ENCODE data around the gene GAS2L2. TPM values are rescaled to one million over a fixed set of nuclear protein-coding genes. Genes with fewer than 3 reads are reported as not detected.

Gene GAS2L2
- polyA plus RNA-seq, 1 experiment, result not detected

DNA sequence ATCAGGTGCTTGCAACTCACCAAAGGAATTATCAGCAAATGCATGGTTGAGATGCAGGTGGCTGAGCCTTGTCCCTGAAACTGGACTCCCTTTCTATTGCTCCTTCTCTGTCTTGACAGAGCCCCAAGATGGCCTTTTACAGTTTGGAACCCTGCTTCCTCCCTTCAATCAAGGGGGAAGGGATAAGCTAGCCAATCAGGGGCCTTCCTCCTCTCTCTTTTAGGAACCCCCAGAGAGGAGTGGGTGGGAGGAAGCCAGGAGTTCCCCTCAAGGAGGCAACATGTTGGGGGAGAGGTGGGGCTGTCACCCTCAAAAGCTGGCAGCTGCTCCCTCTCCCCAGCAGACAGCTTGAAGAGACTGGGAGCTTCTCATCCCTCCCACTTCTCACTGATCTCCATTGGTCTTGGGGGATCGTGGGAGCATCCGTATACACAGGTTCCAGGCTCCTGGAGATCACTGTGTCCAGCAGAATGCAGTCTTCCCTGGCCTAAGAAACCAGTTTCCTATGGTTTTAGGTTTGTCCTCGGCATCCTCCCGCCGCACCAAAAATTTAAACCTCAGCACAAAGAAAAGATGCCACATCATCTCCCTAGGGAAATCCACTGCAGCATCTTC is 14.4 kb downstream of the GAS2L2 start:
- TF ChIP-seq, protein P1, sequence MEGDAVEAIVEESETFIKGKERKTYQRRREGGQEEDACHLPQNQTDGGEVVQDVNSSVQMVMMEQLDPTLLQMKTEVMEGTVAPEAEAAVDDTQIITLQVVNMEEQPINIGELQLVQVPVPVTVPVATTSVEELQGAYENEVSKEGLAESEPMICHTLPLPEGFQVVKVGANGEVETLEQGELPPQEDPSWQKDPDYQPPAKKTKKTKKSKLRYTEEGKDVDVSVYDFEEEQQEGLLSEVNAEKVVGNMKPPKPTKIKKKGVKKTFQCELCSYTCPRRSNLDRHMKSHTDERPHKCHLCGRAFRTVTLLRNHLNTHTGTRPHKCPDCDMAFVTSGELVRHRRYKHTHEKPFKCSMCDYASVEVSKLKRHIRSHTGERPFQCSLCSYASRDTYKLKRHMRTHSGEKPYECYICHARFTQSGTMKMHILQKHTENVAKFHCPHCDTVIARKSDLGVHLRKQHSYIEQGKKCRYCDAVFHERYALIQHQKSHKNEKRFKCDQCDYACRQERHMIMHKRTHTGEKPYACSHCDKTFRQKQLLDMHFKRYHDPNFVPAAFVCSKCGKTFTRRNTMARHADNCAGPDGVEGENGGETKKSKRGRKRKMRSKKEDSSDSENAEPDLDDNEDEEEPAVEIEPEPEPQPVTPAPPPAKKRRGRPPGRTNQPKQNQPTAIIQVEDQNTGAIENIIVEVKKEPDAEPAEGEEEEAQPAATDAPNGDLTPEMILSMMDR (IDR thresholded peaks at IDR 0.05; ENCODE audit: low read depth, low read length), result no peak
- no peak for DNase-seq (ENCODE audit: low read depth, low spot score)
- H3K9me3 ChIP-seq (ENCODE audit: control insufficient read depth, insufficient read depth, low read length), result peaks cover 6% of the 10 kb centered on the region
- H3K27ac ChIP-seq (ENCODE audit: low read depth, low read length), result no peak overlapping the region
- no peak overlapping the region for H3K4me3 ChIP-seq (ENCODE audit: low read depth, low read length)
- ChIA-PET CTCF (interaction anchor here (1.2 kb wide), 1 partner anchor 8 kb away, joined by 3 read pairs; no protein-coding TSS in a partner anchor), POLR2A (no interaction called here)
- peaks cover 44% of the 10 kb centered on the region for H3K27me3 ChIP-seq (ENCODE audit: control insufficient read depth, insufficient read depth, low read length)

DNA sequence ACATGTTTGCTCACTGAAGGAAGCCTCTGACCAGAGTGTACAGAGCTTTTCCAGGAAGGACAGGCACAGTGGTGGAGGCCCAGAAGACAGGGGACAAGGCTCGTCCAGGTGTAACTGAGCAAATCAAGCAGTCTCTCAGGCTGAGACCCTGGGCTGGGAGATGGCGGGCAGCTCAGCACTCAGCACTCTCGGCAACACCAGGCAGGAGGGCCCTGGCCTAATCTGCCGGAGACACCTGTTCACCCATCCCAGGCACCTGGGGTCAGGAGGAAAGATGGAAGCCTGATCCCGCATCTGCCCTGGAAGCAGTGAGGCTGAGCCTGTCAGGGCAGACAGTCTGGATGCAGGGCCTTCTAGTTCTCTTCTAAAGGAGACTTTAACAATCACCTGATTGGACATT is 16.8 kb downstream of the GAS2L2 start:
- no peak overlapping the region for H3K4me3 ChIP-seq (ENCODE audit: low read depth, low read length)
- H3K9me3 ChIP-seq (ENCODE audit: control insufficient read depth, insufficient read depth, low read length), result peaks cover 6% of the 10 kb centered on the region
- ChIA-PET POLR2A (no interaction called here), CTCF (interaction anchor here (1.1 to 1.2 kb wide), 2 partner anchors 12 to 28 kb away, joined by 3 read pairs; no protein-coding TSS in a partner anchor)
- H3K27me3 ChIP-seq (ENCODE audit: control insufficient read depth, insufficient read depth, low read length), result peaks cover 23% of the 10 kb centered on the region
- TF ChIP-seq, protein P1 (IDR thresholded peaks at IDR 0.05; ENCODE audit: low read depth, low read length), result no peak
- H3K27ac ChIP-seq (ENCODE audit: low read depth, low read length), result no peak overlapping the region
- no peak for DNase-seq (ENCODE audit: low read depth, low spot score)

DNA sequence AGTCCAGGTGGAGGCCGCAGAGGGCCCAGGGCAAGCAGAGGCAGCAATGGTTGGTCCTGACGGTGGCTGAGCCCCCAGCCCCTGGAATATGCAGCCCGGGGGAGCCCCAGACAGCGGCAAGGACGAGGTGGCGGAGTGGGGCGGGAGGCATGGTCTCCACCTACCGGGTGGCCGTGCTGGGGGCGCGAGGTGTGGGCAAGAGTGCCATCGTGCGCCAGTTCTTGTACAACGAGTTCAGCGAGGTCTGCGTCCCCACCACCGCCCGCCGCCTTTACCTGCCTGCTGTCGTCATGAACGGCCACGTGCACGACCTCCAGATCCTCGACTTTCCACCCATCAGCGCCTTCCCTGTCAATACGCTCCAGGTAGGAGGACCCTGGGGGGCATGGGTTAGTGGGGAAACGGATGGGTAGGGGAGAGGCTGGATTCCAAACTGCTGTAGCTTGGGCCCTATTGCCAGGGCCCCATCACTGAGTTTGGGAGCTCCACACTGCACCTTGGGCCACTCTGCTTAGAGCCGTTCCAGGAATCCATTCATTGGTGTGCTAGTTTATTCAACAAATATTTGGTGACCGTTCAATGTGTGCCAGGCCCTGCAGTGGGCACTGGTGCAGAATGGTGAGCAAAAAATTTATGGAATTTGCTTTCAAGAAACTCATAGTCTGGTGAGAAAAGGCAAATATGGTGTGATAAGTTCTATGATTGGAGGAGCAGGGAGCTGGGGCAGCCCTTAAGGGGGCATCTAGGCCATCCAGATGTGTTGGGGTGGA is 17.8 kb downstream of the GAS2L2 start:
- POLR2A ChIA-PET, result no interaction called here
- Histone ChIP-seq H3K27me3 (ENCODE audit: control insufficient read depth, insufficient read depth, low read length) (peaks cover 13% of the 10 kb centered on the region), H3K4me3 (ENCODE audit: low read depth, low read length) (no peak overlapping the region), H3K27ac (ENCODE audit: low read depth, low read length) (no peak overlapping the region), H3K9me3 (ENCODE audit: control insufficient read depth, insufficient read depth, low read length) (no peaks in the 10 kb centered on the region; the same call in 1 of the 2 replicates)
- no peak for DNase-seq (ENCODE audit: low read depth, low spot score)
- CTCF ChIA-PET, result interaction anchor here (1.1 to 1.2 kb wide), 3 partner anchors 13 to 29 kb away, joined by 3 read pairs; no protein-coding TSS in a partner anchor
- TF ChIP-seq, protein P1 (IDR thresholded peaks at IDR 0.05; ENCODE audit: low read depth, low read length), result no peak

DNA sequence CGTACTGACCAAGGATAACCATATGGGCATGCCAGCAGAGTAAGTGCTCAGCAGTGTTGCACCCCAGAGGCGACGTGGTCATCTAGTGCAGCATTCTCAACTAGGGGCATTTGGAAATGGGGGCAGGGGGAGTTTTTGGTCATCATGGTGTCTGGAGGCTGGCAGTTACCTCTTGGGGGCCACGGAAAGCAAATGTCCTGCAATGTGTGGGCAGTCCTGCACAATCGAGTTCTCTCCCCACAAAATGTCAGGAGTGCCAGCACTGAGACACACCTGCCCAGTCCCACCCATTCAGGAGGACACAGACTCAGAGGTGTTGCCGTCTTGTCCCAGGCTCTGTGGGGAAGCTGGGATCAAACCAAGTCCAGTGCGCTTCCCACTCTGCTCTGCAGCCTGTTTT is 18.6 kb downstream of the GAS2L2 start:
- DNase-seq (ENCODE audit: low read depth, low spot score), result no peak
- peaks cover 7% of the 10 kb centered on the region for H3K27me3 ChIP-seq (ENCODE audit: control insufficient read depth, insufficient read depth, low read length)
- TF ChIP-seq, protein P1 (IDR thresholded peaks at IDR 0.05; ENCODE audit: low read depth, low read length), result no peak
- H3K9me3 ChIP-seq (ENCODE audit: control insufficient read depth, insufficient read depth, low read length), result no peaks in the 10 kb centered on the region; the same call in 1 of the 2 replicates
- H3K4me3 ChIP-seq (ENCODE audit: low read depth, low read length), result no peak overlapping the region
- POLR2A ChIA-PET, result no interaction called here
- CTCF ChIA-PET, result interaction anchor here (1.1 to 2.1 kb wide), 2 partner anchors 13 to 29 kb away, joined by 3 to 9 read pairs; no protein-coding TSS in a partner anchor
- no peak overlapping the region for H3K27ac ChIP-seq (ENCODE audit: low read depth, low read length)

DNA sequence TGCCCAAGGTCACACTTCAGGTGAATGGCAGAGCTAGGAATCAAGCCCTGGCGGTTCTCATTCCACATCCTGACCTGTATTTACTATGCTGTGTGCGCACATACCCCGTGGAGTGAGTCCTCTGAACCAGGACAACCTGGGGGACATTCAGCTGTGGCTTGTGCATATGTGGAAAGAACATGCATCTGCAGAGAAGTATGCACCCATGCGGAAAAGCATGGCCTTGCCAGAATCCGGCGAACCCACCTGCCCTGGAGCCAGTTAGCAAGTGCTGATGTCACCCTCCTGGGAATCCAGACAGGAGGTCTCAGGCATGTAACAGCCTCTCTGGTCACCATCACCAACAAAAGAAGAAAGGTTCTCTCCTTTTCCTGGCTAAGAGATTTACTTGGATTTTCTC is 19.7 kb downstream of the GAS2L2 start:
- Histone ChIP-seq H3K9me3 (ENCODE audit: control insufficient read depth, insufficient read depth, low read length) (no peaks in the 10 kb centered on the region; the same call in 1 of the 2 replicates), H3K27ac (ENCODE audit: low read depth, low read length) (no peak overlapping the region), H3K4me3 (ENCODE audit: low read depth, low read length) (no peak overlapping the region), H3K27me3 (ENCODE audit: control insufficient read depth, insufficient read depth, low read length) (no peaks in the 10 kb centered on the region)
- POLR2A ChIA-PET, result interaction anchor here (0.5 kb wide), 1 partner anchor 1572 kb away, joined by 4 read pairs; no protein-coding TSS in a partner anchor
- TF ChIP-seq, protein P1 (IDR thresholded peaks at IDR 0.05; ENCODE audit: low read depth, low read length), result no peak
- CTCF ChIA-PET, result interaction anchor here (2.1 kb wide), 1 partner anchor 14 kb away, joined by 9 read pairs; no protein-coding TSS in a partner anchor
- no peak for DNase-seq (ENCODE audit: low read depth, low spot score)
